Measurements from ENCODE around the gene MCC.

MCC gene

DNA sequence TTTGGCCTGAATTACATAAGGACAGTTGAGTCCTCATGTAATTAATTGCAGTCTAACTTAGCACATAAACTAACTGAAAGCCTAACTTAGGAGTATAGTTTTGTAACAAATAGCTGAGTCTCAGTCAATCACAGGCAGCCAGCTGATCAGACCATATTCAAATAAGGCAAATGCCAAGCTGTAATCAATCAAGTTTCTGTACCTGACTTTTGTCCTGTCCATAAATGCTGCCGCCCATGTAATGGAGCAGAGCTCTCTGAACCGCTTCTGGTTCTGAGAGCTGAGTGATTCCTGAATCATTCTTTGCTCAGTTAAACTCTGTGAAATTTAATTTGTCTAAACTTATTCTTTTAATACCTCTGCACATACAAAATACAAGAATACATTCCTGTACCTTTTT, 158.3 kb downstream of the MCC start:
- in situ Hi-C loops (cut with HindIII; ENCODE audit: low sequenced_read_pairs), result no loop called here

DNA sequence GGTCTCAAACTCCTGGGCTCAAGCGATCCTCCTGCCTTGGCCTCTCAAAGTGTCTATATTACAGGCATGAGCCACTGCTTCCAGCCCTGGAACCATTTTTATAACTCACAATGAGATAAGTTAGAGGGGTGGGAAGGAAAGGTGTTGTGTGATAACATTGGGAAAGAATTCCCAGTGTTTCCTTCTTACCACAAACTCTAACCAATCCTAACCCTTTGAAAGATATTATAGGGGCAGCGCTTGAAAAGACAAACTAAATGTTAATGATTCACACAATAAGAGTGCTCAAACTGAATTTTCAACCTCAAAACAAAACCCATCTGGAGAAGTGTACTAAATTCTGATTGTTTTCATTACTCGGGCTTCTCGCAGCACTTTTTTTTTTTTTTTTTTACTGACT, 163.2 kb downstream of the MCC start:
- in situ Hi-C loops (cut with HindIII; ENCODE audit: low sequenced_read_pairs), result no loop called here

- in situ Hi-C loops (cut with HindIII; ENCODE audit: low sequenced_read_pairs), result no loop called here
These were observed 167.0 kb downstream of the MCC start for GRCh38 chr5:113321276-113321675.

DNA sequence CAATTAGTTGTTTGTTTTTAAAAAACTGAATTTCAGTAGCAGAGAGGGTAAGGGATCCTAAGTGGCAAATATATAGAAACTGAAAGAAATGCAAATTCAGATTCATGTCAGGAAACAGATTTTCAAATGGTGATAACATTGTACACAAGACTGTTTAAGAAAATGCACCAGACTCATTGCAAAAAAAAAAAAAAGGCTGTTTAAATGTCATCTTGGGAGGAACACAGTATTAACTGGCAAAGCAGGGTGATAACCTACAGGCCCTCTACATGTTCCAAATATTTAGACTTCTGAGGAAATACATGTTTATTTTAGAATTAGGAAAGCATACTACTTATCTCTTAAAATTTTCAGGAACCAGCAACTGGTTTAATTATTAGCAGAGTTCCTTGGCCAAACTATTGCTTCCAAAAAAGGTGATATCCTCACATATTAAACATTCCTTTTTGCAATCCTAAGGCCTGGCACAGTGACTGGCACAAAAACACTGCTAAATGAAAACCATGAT, 167.9 kb downstream of the MCC start:
- in situ Hi-C loops (cut with HindIII; ENCODE audit: low sequenced_read_pairs), result no loop called here

DNA sequence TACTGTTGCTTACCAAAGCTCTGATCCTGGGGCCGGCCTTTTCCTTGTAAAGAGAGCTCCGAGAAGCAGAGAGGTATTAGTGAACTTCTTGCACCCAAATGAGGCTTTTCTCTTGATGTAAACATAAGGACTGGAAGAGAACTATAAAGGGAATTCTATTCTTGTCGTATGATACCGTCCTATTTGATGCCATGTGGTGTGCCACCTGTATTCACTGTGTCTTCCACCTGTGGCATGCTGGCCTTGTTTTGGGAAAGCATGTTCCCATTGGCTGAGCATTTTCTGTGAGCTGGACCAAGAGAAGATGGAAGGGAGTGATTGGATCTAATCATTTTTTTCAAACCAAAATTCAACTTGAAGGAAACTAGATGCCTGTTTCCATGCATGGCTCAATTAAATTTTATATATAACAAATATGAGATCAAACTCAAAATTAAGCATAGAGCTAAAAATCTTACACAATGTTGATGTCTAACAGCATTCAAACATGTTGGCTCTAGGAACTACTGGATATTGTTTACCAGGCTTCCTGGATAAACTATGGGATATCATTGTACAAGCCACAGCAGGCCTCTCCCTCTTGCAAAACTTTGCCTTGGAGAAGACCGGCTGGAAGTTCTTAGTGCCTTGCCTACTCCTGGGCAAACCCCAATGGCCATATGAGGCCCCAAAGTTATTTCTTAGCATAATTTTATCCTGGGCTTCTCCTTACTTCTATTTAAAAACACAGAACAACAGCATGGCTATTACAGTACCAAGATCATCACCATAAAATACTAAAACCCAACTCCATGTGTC, 168.8 kb downstream of the MCC start:
- in situ Hi-C loops (cut with HindIII; ENCODE audit: low sequenced_read_pairs), result no loop called here

DNA sequence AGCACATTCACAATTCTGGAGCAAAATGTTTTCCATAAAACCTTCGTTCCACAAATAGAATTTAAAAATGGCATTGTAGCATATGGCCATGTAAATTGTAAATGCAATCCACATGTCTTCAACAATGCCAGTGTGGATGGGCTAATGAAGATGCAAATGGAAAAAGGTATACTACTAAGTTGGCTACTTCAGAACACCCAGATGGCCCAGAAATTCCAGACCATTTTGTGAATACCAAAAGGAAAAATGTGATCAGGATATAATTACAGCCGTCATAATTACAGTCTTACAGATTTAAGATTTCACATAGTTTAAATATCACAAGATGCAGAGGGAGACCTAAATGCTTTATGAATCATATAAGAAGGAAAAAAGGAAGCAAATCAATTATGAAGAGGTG, 170.6 kb downstream of the MCC start:
- in situ Hi-C loops (cut with HindIII; ENCODE audit: low sequenced_read_pairs), result no loop called here

DNA sequence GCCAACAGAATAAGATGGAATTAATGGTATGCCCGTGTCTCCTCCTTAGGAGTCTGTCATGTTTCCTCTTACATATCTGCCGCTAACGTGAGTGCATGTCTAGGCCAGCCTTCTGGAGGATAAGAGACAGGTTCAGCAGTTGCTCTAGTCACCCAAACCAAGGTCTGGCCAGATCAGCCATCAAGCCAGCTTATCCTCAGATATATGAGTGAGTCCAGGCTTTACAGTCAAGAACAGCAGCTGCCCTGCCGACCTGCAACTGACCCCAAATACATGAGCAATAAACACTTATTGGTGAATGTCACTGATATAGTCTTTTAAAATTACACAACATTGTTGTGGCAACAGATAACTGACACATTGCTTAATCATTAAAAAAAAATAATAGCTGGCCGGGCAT, 177.0 kb downstream of the MCC start:
- in situ Hi-C loops (cut with HindIII; ENCODE audit: low sequenced_read_pairs), result no loop called here

- in situ Hi-C loops (cut with HindIII; ENCODE audit: low sequenced_read_pairs), result no loop called here
These were observed 186.1 kb downstream of the MCC start for GRCh38 chr5:113302120-113302519.

- in situ Hi-C loops (cut with HindIII; ENCODE audit: low sequenced_read_pairs), result no loop called here
These were observed 188.7 kb downstream of the MCC start for GRCh38 chr5:113299591-113299990.

GRCh38 chr5:113296676-113297075, 191.6 kb downstream of the MCC start:
- in situ Hi-C loops (cut with HindIII; ENCODE audit: low sequenced_read_pairs), result no loop called here

DNA sequence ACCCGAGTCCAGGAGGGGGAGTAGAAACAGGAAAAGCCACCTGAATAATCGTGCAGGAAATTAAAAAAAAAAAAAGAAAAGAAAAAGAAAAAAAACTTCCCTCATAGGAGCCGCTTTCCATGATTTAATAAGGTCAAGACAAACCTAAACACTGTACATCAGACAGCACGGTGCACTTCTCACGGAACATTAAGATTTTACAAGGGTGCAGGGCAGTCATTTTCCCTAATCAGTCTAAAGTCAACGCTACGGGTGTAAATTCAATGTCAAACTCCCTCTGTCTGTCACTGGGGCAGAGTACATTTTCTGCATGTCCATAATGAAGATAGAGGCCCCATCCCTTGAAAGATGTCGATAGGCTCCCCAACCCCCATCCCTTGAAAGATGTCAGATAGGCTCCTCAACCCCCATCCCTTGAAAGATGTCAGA, 193.1 kb downstream of the MCC start:
- in situ Hi-C loops (cut with HindIII; ENCODE audit: low sequenced_read_pairs), result no loop called here

DNA sequence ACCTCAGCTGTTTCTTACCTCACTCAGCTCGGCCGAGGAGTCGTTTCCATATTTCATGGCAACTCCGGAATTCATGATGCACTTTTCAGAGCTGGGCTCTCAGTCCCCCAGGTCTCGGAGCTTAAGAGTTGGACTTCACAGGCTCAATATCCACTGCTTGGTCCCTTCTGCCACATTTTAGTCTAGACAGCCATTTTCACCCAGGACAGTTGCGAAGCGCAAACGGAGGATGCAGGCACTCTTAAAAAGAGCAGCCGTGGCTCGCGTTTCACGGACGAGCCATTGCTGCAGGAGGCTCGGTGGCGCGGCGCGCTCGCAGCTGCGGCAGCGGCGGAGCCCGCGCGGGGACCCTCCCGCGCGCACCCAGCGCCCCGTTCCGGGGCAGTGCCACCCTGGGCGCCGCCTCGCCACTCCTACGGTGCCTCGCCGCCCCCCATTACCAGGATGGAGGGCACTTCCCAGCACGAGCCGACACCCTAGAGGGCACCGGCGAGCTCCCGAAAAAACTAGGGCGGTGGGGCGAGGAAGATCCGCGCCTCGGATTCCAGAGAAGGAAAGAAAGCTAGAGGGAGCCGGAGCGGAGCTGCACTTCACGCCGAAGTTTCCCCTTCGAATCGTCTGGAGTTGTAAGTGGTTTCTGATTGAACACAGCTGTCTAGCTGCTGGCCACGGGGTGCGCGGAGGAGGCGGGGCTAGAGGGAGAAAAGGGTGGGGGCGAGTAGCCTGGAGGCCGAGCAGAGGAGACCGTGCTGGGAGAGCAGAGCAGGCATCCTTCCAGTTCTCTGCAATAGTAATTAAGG, 193.7 kb downstream of the MCC start:
- in situ Hi-C loops (cut with HindIII; ENCODE audit: low sequenced_read_pairs), result loop anchor here (5.0 kb wide), 1 partner anchor 107 kb away; no protein-coding TSS in a partner anchor

DNA sequence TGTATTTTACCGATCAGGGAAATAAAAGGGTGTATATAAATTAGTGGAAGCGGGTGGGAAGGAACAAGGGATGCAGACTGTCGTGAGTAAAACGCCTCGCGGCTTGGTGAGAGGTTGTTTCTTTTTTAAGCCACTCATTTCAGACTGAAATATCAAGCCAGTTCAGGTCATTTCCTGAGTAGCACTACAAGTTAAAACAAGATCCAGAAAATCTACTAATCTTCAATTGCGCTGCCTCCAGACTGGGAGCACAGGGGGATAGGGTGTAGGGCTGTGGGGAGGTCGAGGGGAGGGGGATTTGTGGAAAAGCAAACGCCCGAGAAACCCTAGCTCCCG, 194.3 kb downstream of the MCC start:
- in situ Hi-C loops (cut with HindIII; ENCODE audit: low sequenced_read_pairs), result loop anchor here (5.0 kb wide), 1 partner anchor 107 kb away; no protein-coding TSS in a partner anchor

- in situ Hi-C loops (cut with HindIII; ENCODE audit: low sequenced_read_pairs), result loop anchor here (5.0 kb wide), 1 partner anchor 106 kb away; no protein-coding TSS in a partner anchor
These were observed 194.9 kb downstream of the MCC start for GRCh38 chr5:113293068-113293974.

GRCh38 chr5:113292462-113292861, 195.8 kb downstream of the MCC start:
- in situ Hi-C loops (cut with HindIII; ENCODE audit: low sequenced_read_pairs), result loop anchor here (5.0 kb wide), 1 partner anchor 105 kb away; no protein-coding TSS in a partner anchor

DNA sequence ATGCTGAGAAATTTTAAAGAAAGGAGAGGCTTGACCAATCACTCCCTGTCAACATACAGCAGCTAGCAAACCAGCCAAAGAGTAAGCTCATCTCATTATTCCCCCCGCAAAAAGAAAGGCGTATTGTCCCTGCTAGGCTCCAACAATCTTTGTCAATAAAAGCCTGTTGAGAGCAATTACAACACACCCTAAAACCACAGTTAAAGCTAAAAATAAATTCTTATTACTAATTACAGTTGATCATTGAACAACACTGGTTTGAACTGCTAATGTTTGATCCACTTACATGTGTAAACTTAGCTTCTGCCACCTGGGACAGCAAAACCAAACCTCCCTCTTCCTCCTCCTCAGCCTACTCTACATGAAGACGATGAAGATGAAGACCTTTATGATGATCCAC, 204.7 kb downstream of the MCC start:
- in situ Hi-C loops (cut with HindIII; ENCODE audit: low sequenced_read_pairs), result no loop called here

DNA sequence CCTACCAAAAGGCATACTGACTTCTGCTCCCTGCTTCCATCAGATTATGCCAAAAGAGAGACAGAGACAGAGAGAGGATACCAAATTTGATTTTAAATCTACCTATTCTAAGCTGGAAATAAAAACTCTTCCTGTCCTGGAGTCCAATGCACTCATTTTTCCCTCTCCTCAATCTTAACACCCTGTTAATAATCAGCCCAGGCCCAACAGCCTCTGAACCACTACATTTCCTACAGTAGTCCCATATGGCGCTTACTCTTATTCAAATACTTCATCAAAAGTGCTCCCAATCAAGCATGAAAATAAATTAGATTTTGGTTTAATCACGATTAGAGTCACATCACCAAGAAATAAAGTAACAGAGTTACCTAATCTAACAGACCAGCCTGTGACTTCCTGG, 205.8 kb downstream of the MCC start:
- in situ Hi-C loops (cut with HindIII; ENCODE audit: low sequenced_read_pairs), result no loop called here

- in situ Hi-C loops (cut with HindIII; ENCODE audit: low sequenced_read_pairs), result no loop called here
These were observed 207.1 kb downstream of the MCC start for GRCh38 chr5:113281194-113281593.

DNA sequence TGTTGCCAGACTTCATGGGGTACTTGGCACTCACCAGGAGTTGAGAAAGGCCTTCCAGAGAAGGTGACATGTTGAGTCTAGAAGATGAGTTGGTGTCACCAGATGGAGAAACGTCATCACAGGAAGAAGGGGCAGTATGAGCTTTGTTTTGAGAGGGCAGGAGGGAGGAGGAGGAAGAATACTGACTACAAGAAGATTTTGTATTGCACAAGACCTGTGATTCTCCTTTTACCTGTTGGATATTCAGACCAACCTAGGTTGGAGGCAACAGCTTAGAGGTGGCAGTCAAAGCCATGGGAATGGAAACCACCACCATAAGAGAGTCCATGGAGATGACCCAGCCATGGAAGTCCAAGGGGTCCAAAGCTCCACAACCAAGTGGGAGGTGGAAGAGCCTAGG, 207.7 kb downstream of the MCC start:
- in situ Hi-C loops (cut with HindIII; ENCODE audit: low sequenced_read_pairs), result no loop called here

DNA sequence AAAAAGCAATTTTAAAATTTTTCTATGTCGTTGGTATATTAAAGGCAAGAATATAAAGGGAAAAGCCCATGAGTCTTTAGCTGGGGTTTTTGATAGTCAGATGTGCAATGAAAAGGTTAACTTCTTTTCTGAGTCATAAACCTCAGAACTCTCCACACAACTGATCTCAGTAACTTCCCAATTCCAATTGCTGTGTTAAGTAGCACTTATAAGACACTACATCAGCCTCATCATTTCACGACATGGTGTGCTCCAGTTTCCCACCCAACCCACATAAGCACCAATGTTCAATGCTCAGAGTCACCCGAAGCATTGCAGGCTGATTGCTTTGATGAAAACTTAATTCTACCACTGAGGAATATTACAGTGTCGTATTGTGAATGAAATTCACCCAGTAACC, 209.3 kb downstream of the MCC start:
- in situ Hi-C loops (cut with HindIII; ENCODE audit: low sequenced_read_pairs), result no loop called here

DNA sequence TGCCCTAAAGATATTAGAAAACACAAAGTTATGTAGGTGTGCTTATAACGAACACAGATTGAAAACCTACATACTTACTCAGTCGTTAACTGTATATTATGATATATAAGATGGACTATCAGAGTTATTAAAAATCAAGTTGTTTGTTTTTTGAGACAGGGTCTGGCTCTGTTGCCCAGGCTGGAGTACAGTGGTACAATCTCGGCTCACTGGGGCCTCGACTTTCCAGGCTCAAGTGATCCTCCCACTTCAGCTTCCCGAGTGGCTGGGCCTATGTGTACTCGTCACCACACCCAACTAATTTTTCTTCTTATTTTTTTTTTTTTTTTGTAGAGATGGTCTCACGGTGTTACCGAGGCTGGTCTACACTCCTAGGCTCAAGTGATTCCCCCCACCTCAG, 211.8 kb downstream of the MCC start:
- in situ Hi-C loops (cut with HindIII; ENCODE audit: low sequenced_read_pairs), result no loop called here
